ENCODE results near the gene KCNJ12. TPM values are rescaled to one million over a fixed set of nuclear protein-coding genes. Genes with fewer than 3 reads are reported as not detected.

Gene KCNJ12
- total and polyA plus RNA-seq, 2 of the 13 experiments (the other 11 are each of a cell fraction or from before 2014, with no cell fraction given), result not detected

GRCh38 chr17:21382560-21383495, 6.7 kb downstream of the KCNJ12 start:
- in situ Hi-C loops (cut with HindIII; ENCODE audit: extremely low pct_ligation_motif_present, low pct_unique_long_range_greater_than_20kb) (no loop called here), intact Hi-C loops (cut with micrococcal nuclease; ENCODE audit: unreplicated experiment) (no loop called here)
- no peak overlapping the region for H3K27ac ChIP-seq (ENCODE audit: extremely low read length, insufficient read depth, low read length)
- 15% methylated on average over 10 of the region's 29 CpGs for WGBS (ENCODE audit: low lambda C conversion rate)
- no TSS peak for BruUV-seq (replicated peaks)
- no peaks in the 10 kb centered on the region for H4K20me1 ChIP-seq (ENCODE audit: insufficient read depth, low read length)
- no peak for ATAC-seq
- no peaks in the 10 kb centered on the region for H3K79me2 ChIP-seq (ENCODE audit: insufficient read depth, low read length)
- H3K4me1 ChIP-seq (ENCODE audit: insufficient read depth, low read length), result no peaks in the 10 kb centered on the region
- no peaks in the 10 kb centered on the region for H3K36me3 ChIP-seq (replicated peaks in 1 of 2; ENCODE audit: control insufficient read depth in 1 of 2, insufficient read depth in 2 of 2, low read length in 2 of 2)
- POLR2A ChIA-PET, result no interaction called here
- no peaks in the 10 kb centered on the region for H3K9me3 ChIP-seq (ENCODE audit: low read length)
- DNase-seq (ENCODE audit: low spot score), result no peak
- no peak overlapping the region for H3K9ac ChIP-seq (ENCODE audit: insufficient read depth, low read depth, low read length)
- CTCF ChIA-PET (ENCODE audit: low intra/inter-chr PET ratio, low total read pairs), result no interaction called here
- no peak for FAIRE-seq
- no peak overlapping the region for H2AFZ ChIP-seq (ENCODE audit: low read length)
- H3K4me2 ChIP-seq (ENCODE audit: low read depth, low read length), result no peak overlapping the region
- H3K27me3 ChIP-seq (ENCODE audit: control insufficient read depth in 1 of 2, insufficient read depth in 2 of 2, low read length in 2 of 2), result peaks cover 6 to 58% of the 10 kb centered on the region in 2 experiments
- H3K4me3 ChIP-seq (replicated peaks in 1 of 3; ENCODE audit: insufficient read depth in 1 of 3, low read depth in 2 of 3, low read length in 3 of 3), result no peak overlapping the region
- TF ChIP-seq ISX (CRISPR knock-in tag; conservative IDR thresholded peaks at IDR 0.05), result no peak
- no peak for TF ChIP-seq U2AF1 (optimal IDR thresholded peaks at IDR 0.05; ENCODE audit: low read depth, low read length)
- no peak for TF ChIP-seq JDP2 (CRISPR knock-in tag; IDR thresholded peaks at IDR 0.05; ENCODE audit: borderline replicate concordance)
- no peak for TF ChIP-seq ZNF816 (CRISPR knock-in tag; IDR thresholded peaks at IDR 0.05; ENCODE audit: borderline replicate concordance)
- TF ChIP-seq GRHL1 (CRISPR knock-in tag; conservative IDR thresholded peaks at IDR 0.05), result no peak
- no peak for TF ChIP-seq ZZZ3 (CRISPR knock-in tag; IDR thresholded peaks at IDR 0.05; ENCODE audit: borderline replicate concordance)
- no peak for TF ChIP-seq ZNF776 (CRISPR knock-in tag; IDR thresholded peaks at IDR 0.05)
- no peak for TF ChIP-seq ZNF124 (CRISPR knock-in tag; IDR thresholded peaks at IDR 0.05)
- no peak for TF ChIP-seq KIAA2018 (CRISPR knock-in tag; IDR thresholded peaks at IDR 0.05; ENCODE audit: borderline replicate concordance)
- TF ChIP-seq ETV6 (CRISPR knock-in tag; conservative IDR thresholded peaks at IDR 0.05), result no peak
- no peak for TF ChIP-seq ZNF747 (CRISPR knock-in tag; IDR thresholded peaks at IDR 0.05; ENCODE audit: borderline replicate concordance)
- no peak for TF ChIP-seq SETDB1 (CRISPR knock-in tag; IDR thresholded peaks at IDR 0.05; ENCODE audit: borderline replicate concordance)
- no peak for TF ChIP-seq BHLHE40 (IDR thresholded peaks at IDR 0.05; ENCODE audit: low read length)
- no peak for TF ChIP-seq AKAP8 (CRISPR knock-in tag; IDR thresholded peaks at IDR 0.05)

Measured in HepG2 (cell line).